IPS DF 19.7 (cell line): ENCODE data around the gene ECT2.
A peak's percentile ranks its signal among the peaks of the same experiment; 100 is the strongest.
"Not testable (repeated sequence)": the region's sequence is repeated elsewhere in the genome, so short reads cannot be mapped to it uniquely, and the experiment has no call there.

Experiments
- DNase-seq: peaks from one replicate; pipeline ENCODE4 v3.0.0-alpha.2; 2013; ENCODE audit warnings: low read depth, low spot score

The ECT2 gene, protein sequence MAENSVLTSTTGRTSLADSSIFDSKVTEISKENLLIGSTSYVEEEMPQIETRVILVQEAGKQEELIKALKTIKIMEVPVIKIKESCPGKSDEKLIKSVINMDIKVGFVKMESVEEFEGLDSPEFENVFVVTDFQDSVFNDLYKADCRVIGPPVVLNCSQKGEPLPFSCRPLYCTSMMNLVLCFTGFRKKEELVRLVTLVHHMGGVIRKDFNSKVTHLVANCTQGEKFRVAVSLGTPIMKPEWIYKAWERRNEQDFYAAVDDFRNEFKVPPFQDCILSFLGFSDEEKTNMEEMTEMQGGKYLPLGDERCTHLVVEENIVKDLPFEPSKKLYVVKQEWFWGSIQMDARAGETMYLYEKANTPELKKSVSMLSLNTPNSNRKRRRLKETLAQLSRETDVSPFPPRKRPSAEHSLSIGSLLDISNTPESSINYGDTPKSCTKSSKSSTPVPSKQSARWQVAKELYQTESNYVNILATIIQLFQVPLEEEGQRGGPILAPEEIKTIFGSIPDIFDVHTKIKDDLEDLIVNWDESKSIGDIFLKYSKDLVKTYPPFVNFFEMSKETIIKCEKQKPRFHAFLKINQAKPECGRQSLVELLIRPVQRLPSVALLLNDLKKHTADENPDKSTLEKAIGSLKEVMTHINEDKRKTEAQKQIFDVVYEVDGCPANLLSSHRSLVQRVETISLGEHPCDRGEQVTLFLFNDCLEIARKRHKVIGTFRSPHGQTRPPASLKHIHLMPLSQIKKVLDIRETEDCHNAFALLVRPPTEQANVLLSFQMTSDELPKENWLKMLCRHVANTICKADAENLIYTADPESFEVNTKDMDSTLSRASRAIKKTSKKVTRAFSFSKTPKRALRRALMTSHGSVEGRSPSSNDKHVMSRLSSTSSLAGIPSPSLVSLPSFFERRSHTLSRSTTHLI

DNA sequence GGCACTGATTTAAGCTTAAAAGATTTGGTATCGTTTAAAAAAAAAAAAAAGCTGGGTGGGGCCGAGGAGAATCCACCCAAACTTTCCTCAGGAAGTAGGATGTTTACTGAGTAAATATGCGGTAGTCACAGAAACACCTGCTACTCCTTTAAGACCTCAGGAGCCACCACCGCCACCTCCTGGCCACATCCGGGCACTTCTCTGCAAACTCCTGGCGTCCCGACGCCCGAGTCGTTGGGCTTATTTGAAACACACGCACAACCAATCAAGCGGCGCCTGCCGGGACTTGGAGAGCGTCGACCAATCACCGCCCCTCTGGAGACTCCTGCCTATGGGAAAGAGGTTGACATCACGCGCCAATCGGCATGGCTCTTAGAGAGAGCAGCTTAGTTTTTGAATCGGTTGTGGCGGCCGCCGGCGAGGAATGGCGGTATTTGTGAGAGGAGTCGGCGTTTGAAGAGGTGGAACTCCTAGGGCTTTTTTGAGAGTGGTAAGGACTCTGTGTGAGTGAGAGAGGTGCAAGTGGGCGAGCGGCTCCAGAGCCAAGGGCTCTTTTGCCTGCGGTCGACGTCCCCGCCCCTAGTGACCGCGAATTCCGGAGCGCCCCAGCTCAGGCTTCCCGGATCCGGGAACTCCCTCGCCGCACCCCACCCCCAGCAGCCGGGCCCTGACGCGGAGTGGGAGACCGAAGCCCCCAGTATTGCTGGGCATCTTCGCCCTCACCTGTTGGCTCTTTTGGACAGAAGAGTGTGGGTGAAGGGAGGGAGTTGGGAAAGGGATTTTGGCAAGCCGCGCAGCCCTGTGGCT, at the start of gene ECT2:
ECT2 (plus strand) TSS at position 359 of the 807 bp plus-strand sequence. CDS start 3,805 bp downstream, outside the sequence.
- peak; percentile 99 for DNase-seq

GRCh38 chr3:172700936-172701455, 49.5 kb upstream of the ECT2 start:
- no peak for DNase-seq

DNA sequence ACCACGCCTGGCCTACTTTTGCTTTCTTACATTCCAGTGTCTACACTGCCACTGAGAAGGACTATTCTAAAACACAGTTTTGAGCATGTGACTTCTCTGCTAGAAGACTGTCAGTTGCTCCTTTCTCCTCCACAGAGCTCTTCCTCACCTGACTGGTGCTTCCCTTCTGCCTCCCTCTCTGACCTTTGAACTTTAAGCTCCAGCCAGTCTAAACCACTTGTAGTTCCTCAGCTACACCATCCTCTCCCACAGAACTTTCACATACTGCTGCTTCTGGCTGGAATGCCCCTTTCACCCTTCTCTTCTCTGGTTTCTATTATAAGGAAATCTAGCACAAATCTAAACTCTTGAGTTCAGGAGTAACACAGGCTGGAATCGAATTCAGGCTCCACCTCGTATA, 48.8 kb upstream of the ECT2 start:
- DNase-seq = no peak

DNA sequence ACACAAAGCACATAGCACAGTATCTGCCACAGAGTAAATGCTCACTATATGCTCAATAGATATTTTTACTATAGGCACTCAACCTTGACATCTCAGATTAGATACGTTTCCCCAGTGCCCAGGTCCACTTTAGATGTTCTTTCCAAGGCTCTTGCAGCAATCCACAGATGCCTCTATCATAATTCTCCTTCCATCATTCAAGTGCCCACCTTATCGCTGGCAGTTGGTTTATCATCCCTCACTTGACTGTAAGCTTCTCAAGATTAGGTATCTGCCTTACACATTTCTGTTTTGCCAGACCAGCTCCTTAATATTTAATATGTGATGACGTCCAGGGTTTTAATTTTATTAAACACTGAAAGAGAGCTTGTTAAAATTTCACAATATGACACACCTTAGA, 48.3 kb upstream of the ECT2 start:
- DNase-seq = no peak

DNA sequence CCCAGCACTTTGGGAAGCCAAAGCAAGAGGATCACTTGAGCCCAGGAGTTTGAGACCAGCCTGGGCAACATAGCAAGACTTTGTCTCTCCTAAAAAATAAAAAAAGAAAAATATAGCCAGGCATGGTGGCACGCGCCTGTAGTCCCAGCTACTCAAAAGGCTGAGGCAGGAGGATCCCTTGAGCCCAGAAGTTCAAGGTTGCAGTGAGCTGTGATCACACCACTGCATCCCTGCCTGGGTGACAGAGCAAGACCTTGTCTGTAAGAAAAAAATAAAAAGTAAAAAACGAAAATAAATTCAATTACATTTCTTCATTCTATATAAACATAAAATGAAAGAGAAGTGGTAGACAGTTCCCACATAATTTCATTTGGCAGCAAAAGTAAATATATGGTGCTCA, 47.8 kb upstream of the ECT2 start:
- DNase-seq = not testable (repeated sequence)

DNA sequence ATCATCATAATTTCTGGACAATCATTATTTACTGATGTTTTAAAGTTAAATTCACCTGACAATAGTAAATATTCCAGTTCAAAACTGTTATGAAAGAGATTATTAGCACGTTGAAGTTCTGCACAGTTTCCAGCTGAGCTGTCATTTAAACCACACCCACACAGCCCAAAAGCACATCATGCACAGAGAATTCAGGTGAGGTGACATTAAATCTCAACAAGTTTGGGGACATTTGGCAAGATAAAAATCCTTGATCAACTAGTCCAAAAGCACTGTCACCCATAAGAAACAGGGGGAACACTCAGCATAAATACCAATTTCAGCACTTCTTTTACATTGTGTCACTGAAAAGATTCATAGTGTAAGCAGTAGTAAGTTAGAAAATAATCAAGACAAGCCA, 46.5 kb upstream of the ECT2 start:
- DNase-seq = no peak

- no peak for DNase-seq
Measured at GRCh38 chr3:172705170-172705569, 45.4 kb upstream of the ECT2 start.

DNA sequence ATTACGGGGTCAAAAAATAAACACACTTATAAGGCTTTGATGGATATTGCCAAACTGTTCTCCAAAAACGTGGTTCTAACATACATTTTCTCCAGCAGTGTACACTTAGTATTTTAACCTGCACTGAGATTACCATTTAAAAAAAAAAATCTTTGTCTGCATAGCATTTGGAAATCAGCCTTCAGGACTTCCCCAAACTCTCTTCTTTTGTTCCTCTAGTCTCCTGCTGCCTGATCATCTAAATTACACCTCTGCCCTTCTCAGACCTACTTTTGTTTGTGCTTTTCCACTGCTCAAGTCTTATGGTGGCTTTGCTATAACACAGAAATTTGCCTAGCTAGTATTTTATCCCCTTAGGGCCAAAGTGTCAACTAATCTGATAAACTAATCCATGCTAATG, 43.5 kb upstream of the ECT2 start:
- DNase-seq = no peak

DNA sequence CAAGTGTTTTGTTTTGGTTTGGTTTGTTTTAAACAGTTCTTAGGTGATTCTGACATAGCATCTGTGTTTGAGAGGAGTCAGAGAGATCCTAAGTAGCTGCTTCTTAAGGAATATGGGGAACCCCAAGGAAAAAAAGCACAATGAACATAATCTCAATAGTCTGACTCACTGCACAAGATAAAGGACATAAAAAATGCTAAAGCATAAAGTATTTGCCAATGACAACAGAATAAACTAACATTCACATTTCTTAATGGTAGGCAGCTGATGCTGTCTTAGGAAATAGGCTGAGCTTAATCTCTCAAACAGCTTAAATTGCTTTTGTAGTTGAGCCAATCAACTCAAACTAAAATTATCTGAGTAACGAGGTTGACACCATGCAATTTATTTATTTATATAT, 42.6 kb upstream of the ECT2 start:
- no peak for DNase-seq

- DNase-seq = no peak
Measured at GRCh38 chr3:172708921-172709773, 41.4 kb upstream of the ECT2 start.

DNA sequence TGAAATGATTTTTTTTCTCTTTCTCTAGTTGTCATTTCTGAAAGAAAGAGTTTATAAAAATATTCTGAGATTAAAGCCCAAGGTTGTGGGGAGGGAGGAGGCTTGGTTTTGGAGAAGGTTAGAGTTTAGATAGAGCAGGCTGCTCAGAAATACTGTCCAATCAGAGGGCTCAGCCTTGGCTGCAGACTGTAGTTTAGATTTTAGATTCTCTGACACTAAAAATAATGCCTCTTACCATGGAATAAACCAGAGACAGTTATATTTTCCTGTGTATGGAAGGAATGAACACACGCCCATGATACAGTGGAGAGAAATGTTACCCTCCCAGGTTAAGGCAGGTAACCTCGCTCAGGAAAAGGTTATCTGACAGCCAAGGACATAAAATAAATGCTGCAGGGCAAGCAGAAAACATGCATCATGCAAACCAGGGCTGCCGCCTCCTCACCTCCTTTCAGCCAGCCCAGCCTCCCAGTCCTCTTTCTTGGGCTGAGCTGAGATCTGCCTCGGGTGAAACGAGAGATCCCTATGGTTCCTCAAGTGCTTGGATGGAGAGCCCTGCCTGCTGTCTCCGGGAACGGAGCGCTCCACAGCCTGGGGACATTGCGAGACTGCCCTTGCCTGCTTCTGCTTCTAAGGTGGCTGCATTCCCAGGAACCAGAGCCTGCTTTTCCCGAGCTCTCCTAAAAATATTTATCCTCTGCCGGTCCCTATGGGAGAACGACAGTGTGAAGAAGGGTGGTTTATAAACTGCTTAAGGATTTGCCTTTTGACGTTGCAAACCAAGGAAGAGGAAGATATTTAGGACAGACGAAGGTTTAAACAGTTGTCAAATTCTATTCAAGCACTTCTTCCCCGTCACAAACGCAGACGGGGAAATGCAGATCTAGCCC, 40.5 kb upstream of the ECT2 start:
- DNase-seq = no peak

DNA sequence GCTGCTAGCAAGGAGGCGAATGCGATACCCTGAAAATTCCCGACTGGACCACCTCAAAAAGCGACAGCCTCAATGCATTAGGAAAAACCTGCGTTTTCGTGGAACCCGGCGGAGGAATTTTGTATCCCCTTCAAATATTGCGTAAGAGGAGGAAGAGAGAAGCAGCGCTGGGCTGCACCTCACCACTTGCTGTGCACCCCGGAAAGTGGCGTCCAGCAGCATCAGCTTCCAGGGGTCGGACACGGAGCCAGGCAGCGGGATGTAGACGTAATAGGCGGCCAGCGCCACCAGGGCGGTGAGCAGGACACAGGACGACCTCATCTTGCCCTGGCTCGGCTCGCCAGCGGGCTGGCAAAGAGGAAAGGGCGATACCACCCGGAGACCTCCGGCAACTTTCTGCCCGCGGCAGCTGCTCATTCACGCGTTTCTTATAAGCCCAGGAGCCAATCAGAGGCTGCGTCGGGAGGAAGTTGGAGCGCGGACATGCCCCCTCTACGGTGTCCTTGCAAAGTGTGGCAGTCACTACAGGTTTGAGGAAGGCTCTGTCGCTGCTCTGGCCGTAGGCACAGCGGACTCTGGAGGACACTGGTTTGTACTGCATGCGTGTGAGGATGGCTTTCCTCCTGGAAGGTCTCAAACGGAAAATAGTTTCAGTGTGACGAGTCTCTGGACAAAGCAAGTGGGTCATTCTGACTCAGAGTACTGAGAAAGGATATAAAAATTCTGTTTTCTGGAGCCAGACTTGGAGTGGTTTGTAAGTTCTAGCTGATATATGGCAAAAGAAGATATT, 39.7 kb upstream of the ECT2 start, which contains the start of gene NCEH1:
NCEH1 (minus strand) TSS at position 404 of the 790 bp plus-strand sequence; CDS start at position 321, 83 bp downstream.
- peak; percentile 95 for DNase-seq

GRCh38 chr3:172711454-172711795, 39.1 kb upstream of the ECT2 start:
- DNase-seq = no peak

GRCh38 chr3:172713316-172713715, 37.2 kb upstream of the ECT2 start:
- no peak for DNase-seq

DNA sequence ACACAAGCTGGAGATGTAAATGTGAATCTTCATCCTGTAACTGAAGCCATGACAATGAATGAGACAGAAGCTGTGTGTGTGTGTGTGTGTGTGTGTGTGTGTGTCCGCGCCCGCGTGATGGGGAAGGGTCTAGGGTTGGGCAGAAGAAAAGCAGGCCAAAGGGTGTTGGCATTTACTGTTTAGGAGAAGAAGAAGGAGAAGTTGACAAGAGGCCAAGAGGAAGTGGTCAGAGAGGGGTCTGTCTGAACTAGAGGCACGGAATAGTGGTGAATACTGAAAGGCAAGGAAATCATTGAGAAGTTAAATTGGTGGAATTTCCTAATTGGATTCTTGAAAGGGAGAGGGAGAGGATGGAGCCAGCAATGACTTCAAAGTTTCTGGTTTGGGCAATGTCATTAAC, 34.0 kb upstream of the ECT2 start:
- DNase-seq = no peak

DNA sequence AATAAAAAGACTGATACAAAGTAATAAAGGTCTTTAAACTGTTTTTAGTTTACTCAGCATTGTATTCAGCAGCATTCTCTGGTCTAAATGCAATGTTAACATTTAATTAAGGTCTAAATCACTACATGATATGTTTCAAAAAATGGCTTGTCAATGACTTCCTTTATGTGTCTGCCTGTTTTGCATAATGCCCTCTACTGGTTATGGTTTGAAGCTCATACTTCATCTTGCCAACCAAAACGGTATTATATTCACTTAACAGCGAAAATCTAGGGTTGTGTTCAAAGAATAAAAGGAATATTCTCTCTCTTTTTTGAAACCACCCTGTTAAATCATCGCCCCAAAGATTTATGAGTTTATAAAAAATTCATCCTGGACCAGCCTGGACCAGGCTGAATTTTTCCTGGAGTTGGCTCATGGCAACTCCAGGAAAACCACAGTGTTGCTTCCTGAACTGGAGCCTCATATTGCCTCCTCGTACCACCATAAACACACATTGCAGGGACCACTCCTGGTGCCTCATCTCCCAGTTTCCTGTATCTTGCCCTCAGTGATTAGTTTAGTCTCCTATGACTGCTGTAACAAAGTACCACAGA, 32.9 kb upstream of the ECT2 start:
- no peak for DNase-seq

GRCh38 chr3:172722536-172723040, 27.9 kb upstream of the ECT2 start:
- not testable (repeated sequence) for DNase-seq

DNA sequence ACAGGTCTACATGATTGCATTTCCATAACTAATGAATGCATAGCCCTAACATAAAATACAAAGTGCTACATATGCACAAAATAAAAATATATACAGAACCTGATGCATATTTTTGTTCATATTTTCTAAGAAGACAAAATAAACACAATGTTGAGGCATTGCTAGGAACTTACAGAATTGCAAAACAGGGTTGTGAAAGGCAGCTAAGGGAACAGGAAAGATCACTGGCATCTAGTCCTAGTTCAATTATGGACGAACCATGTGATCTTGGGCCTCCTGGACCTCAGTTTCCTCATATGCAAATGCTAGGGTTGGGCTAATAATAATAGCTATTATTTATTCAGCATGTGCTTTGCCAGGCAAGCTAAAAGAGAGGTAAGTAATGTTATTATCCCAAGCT, 24.1 kb upstream of the ECT2 start:
- DNase-seq = no peak
